AG04450 (cell line): ENCODE data around the gene DMD. TPM values are rescaled to one million over a fixed set of nuclear protein-coding genes. Genes with fewer than 3 reads are reported as not detected.
"Not testable (repeated sequence)": the region's sequence is repeated elsewhere in the genome, so short reads cannot be mapped to it uniquely, and the experiment has no call there.

Experiments
- CTCF ChIA-PET: fragments of 300-600, 350-600 bp; formaldehyde crosslinking; extraction: SDS; loops from one replicate; lab custom pipeline; 2022; ENCODE audit warnings: antibody characterized with exemption, inconsistent platforms; lab: Charles Lee
- POLR2A ChIA-PET: fragments of 350-600 bp; formaldehyde crosslinking; extraction: SDS; loops from one replicate; lab custom pipeline; 2021; ENCODE audit warnings: antibody characterized with exemption, inconsistent platforms; lab: Yijun Ruan, JAX
- DNase-seq: peaks from one replicate; pipeline ENCODE4 v3.0.0-alpha.2; 2011; ENCODE audit warnings: low read depth, low spot score
- H3K27ac ChIP-seq: one replicate; pipeline ENCODE4 v1.5.1; 2012; ENCODE audit warnings: low read depth, low read length, control low read depth
- H3K27me3 ChIP-seq: one replicate; pipeline ENCODE4 v1.6.0; 2012; ENCODE audit warnings: low read length; ENCODE audit not compliant: control insufficient read depth, insufficient read depth
- H3K4me3 ChIP-seq: 2 replicates; pipeline ENCODE4 v1.5.1; 2011; ENCODE audit warnings: mild to moderate bottlenecking, low read depth, low read length, control low read depth
- H3K9me3 ChIP-seq: 2 replicates; pipeline ENCODE4 v1.5.1; 2012; ENCODE audit warnings: low read length; ENCODE audit not compliant: control insufficient read depth, insufficient read depth
- CTCF ChIP-seq: IDR thresholded peaks from 2 replicates; pipeline ENCODE4 v1.5.1; 2011; ENCODE audit warnings: low read depth, low read length, control low read depth, inconsistent platforms
- polyA plus RNA-seq: library from polyadenylated mRNA; depleted of rRNA; stranded (reverse); fragments of >200 nt; gene quantifications from 2 replicates; pipeline ENCODE4 v1.2.3, GENCODE V29; 2011

DMD gene
- polyA plus RNA-seq, 1 experiment: 7.6 TPM

DNA sequence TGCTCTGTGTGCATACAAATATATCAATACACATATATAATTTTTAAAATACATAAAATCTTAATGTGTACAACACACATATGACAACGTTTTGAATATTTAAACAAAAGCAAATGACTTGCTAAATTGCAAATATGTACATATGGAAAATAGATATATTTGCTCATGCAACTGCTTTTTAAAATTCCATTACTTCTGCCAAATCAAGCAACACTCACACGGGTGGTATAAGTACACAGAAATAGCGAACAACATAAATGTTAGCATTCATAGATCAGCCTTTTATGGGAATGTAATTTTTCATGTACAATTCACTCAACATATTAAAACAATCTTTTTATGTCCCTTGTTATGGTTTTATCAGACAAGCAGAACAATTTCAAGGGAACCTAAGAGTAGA lies 116.3 kb downstream of the DMD start:
- Histone ChIP-seq H3K27ac (no peak overlapping the region), H3K27me3 (no peaks in the 10 kb centered on the region), H3K9me3 (no peaks in the 10 kb centered on the region), H3K4me3 (no peak overlapping the region)
- no peak for TF ChIP-seq CTCF
- CTCF ChIA-PET: no interaction called here
- POLR2A ChIA-PET: no interaction called here
- DNase-seq: no peak

- Histone ChIP-seq H3K4me3 (no peak overlapping the region), H3K9me3 (no peaks in the 10 kb centered on the region), H3K27ac (no peak overlapping the region), H3K27me3 (no peaks in the 10 kb centered on the region)
- no peak for TF ChIP-seq CTCF
- DNase-seq: no peak
- CTCF ChIA-PET: no interaction called here
- POLR2A ChIA-PET: no interaction called here
Observed at GRCh38 chrX:33087411-33087810, 123.9 kb downstream of the DMD start.

DNA sequence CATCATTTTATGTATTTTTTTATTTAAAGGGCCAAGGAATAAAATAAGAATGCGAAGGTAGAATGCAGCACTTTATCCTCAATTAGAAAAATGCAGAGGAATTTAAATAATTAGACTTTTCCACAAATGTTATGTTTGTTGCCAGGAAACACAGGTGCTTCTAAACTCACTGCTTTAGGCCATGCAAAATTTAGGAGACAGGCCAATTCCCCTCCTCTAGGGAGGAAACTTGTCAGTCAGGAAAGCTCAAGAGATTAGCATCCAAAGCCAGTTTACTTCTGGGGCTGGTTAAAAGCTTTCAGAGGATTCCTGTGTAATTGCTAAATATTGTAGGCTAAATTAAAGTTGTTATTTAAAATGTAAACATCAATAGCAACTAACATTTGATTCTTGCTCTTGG lies 124.5 kb downstream of the DMD start:
- Histone ChIP-seq H3K4me3 (no peak overlapping the region), H3K27ac (no peak overlapping the region), H3K27me3 (no peaks in the 10 kb centered on the region), H3K9me3 (no peaks in the 10 kb centered on the region)
- ChIA-PET CTCF (no interaction called here), POLR2A (no interaction called here)
- TF ChIP-seq CTCF: no peak
- no peak for DNase-seq

DNA sequence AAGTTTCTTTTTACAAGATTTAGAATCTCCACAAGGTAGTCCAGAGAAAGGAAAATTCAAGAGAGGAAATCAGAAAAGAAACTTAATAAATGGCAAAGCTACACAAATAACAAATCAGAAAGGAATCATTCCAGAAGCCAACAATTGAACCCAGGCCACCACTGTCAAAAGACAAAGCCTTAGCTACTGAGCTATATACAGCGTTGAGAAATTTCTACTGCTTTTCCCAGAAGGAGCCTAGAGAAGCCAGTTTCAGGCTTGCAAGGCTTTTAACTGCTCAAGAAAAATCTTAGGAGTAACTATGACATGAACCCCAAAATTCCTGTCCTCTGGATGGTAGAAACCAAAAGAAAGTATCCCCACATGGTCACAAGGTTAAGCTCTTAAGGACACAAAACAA lies 129.0 kb downstream of the DMD start:
- CTCF ChIA-PET: no interaction called here

GRCh38 chrX:33078273-33078672 lies 133.1 kb downstream of the DMD start:
- POLR2A ChIA-PET: no interaction called here
- no peak for TF ChIP-seq CTCF
- Histone ChIP-seq H3K27me3 (no peaks in the 10 kb centered on the region), H3K9me3 (no peaks in the 10 kb centered on the region; the same call in 1 of the 2 replicates), H3K27ac (no peak overlapping the region), H3K4me3 (no peak overlapping the region)
- CTCF ChIA-PET: no interaction called here
- no peak for DNase-seq

More for the DNA sequence above, 129.0 kb downstream of the DMD start:
- H3K9me3 ChIP-seq: no peaks in the 10 kb centered on the region; the same call in 1 of the 2 replicates
- POLR2A ChIA-PET: no interaction called here
- H3K27ac ChIP-seq: no peak overlapping the region
- H3K27me3 ChIP-seq: no peaks in the 10 kb centered on the region
- DNase-seq: no peak
- H3K4me3 ChIP-seq: no peak overlapping the region
- TF ChIP-seq CTCF: no peak

DNA sequence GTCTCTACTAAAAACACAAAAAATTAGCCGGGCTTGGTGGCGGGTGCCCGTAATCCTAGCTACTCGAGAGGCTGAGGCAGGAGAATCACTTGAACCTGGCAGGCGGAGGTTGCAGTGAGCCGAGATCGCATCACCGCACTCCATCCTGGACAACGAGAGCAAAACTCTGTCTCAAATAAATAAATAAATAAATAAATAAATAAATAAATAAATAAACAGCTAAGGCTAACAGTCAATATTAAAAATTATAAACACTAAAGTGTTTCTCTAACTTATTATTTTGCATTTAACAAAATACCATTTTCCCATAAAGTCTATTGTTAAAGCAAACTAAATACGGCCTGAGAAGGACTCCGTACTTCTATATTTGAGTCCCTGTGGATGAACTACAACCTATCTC lies 137.7 kb downstream of the DMD start:
- H3K27me3 ChIP-seq, H3K27ac ChIP-seq, POLR2A ChIA-PET, DNase-seq, H3K4me3 ChIP-seq, H3K9me3 ChIP-seq, CTCF ChIA-PET: not testable (repeated sequence)
